GM12875 (cell line): ENCODE measurements around the gene MTM1.

ENCODE experiments used
- H3K4me3 ChIP-seq: one replicate; pipeline ENCODE4 v1.5.1; 2011; ENCODE audit warnings: low read depth, low read length, control low read depth
- TF ChIP-seq, protein P1 (sequence below): IDR thresholded peaks from 2 replicates; pipeline ENCODE4 v1.5.1; 2011; ENCODE audit warnings: low read depth, mild to moderate bottlenecking, control low read depth, inconsistent platforms, low read length, moderate library complexity, borderline replicate concordance; ENCODE audit not compliant: insufficient read depth

Gene MTM1

DNA sequence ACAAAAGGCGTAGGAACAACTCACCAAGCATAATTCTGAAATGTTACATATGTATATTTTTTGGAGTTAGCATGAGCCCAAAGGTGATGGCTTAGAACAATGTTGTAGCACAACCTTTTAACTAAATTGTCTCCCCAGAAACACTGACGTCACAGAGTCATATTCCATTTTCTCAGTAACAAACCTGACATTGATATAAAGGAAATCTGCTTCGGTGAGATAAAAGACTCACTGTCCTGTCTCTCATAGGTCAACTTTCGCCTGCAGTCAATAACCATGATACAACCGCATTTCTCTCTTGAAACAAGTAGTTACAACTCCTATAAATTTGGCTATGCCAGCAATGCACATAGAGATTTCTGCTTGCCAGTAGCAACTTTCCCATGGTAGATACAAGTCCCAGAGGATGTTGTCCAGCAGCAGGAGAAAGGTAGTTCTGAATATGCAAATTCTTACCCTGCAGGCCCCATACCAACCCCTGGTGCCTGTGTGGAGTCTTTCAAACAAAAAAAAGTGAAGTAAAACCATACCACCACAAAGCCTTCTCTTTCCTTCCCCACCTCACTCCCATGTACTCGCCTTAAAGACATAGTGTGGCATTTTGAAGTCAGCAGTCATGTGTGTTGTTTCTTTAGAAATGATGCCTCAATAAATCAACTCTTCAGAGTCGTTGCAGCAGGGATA lies 47.9 kb downstream of the MTM1 start:
- H3K4me3 ChIP-seq: no peak overlapping the region
- TF ChIP-seq, protein P1, sequence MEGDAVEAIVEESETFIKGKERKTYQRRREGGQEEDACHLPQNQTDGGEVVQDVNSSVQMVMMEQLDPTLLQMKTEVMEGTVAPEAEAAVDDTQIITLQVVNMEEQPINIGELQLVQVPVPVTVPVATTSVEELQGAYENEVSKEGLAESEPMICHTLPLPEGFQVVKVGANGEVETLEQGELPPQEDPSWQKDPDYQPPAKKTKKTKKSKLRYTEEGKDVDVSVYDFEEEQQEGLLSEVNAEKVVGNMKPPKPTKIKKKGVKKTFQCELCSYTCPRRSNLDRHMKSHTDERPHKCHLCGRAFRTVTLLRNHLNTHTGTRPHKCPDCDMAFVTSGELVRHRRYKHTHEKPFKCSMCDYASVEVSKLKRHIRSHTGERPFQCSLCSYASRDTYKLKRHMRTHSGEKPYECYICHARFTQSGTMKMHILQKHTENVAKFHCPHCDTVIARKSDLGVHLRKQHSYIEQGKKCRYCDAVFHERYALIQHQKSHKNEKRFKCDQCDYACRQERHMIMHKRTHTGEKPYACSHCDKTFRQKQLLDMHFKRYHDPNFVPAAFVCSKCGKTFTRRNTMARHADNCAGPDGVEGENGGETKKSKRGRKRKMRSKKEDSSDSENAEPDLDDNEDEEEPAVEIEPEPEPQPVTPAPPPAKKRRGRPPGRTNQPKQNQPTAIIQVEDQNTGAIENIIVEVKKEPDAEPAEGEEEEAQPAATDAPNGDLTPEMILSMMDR: no peak

DNA sequence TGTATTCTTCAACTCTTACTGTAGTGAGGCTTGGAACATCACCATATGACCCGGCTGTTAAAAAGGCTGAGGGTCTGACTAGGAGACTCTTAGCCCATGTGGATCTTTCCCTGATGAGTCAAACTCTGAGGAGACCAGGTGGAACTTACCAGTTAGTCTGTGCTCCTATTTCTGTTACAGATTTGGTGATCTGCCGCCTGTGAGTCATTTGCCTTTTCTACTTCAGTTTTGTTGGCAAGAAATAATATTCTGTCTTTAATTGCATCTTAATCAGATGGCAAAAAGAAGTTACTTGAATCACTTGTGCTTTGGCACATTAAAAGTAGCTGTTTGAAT lies 48.4 kb downstream of the MTM1 start:
- no peak overlapping the region for H3K4me3 ChIP-seq
- TF ChIP-seq, protein P1: no peak

DNA sequence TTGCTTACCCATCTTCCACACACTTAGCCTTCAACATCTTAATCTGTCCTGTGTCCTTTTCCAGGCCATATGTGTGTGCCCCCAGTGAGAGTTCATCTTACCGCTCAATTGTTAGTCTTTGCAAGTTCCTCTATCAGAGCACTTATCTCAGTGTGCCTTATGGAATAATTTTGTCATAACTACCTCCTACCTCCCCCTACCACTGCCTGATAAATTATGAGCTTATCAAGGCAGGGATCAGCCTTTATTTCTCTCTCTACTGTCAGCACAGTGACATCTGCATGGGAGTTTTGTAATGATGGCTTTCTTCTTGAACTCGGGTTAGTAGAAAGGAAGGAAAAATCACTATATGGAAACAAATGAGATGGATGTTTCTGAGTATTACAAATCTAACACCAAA lies 53.2 kb downstream of the MTM1 start:
- H3K4me3 ChIP-seq: no peak overlapping the region
- TF ChIP-seq, protein P1: no peak

DNA sequence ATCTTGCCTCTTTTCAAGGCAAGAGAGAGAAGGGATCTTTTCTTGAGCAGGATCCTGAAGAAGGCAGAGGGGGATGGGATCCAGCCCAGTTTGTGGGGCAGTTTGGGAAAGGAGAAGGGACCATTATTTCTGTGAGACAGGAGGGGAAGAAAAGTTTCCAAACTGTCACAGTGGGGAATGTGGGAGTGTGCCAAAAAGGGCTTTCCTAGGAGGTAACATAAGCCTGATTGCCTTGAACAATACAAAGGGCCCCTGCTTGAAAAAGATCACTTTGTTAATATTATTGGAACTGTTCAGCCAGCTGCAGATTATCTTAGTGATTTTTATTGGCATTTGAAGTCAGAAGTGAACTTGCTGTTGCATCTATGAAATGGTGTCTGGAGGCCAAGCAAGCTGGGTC lies 55.2 kb downstream of the MTM1 start:
- H3K4me3 ChIP-seq: no peak overlapping the region
- TF ChIP-seq, protein P1: no peak

DNA sequence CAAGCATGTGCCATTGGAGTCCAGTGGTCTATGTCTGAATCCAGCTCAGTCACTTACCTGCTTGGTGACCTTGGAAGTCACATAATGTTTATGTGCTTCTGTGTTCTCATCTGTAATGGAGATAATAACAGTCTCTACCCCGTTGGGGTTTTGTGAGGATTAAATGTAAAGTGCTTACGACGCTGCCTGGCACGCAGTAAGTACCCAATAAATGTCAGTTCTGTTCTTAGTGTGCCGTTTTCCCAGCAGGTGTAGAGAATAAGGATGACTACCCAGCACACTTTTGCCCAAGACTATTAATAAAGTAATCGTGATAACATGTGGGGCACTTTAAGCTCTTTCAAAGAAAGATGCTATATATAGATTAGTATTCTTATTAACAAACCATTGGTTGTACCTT lies 56.7 kb downstream of the MTM1 start:
- H3K4me3 ChIP-seq: no peak overlapping the region
- TF ChIP-seq, protein P1: no peak

DNA sequence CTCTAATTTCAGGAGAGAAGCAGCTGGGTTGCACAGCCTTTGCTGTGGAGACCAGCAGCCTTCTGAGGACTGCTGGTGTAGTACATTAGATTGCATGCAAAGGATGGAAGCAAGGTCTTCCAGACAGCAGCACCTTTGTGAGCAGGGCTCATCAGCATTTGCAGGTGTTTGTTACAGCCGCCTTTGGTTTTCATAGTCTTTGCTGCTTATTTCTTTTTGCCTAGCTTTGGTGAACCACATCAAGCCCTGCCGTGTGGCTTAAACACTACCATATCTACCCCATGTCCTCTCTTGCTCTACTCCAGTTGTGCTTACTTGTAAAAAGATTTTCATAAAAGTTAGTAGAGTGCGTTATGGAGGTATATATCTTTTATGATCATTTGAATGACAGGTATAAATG lies 57.5 kb downstream of the MTM1 start:
- TF ChIP-seq, protein P1: no peak

DNA sequence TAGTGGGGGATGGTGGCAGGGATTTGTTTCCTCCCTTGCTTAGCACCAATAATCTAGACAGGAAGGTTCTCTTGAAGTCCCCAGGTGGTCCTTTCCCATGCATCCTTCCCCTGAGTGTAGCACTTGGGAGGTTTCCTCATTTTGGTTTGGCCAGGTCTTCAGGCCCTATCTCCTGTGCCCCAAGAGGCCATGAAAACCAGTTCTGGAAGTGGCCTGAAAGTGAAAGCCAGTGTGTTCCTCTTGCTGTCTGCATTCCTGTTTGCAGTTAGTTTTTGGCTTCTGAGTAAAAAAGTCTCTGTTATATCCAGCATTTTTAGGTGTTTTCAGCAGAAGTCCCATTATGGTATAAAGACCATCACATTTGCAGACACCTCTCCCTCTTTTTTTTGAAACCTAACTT lies 59.5 kb downstream of the MTM1 start:
- no peak overlapping the region for H3K4me3 ChIP-seq
- TF ChIP-seq, protein P1: no peak

More for the DNA sequence above, 57.5 kb downstream of the MTM1 start:
- no peak overlapping the region for H3K4me3 ChIP-seq
